ENCODE measurements around the gene KDELR1. TPM values are rescaled to one million over a fixed set of nuclear protein-coding genes. Genes with fewer than 3 reads are reported as not detected.

The KDELR1 gene
- total RNA-seq, 4 donors from 2014 or later, result 62.5 to 99.1 (median 78.6) TPM

- TF ChIP-seq, protein P1, sequence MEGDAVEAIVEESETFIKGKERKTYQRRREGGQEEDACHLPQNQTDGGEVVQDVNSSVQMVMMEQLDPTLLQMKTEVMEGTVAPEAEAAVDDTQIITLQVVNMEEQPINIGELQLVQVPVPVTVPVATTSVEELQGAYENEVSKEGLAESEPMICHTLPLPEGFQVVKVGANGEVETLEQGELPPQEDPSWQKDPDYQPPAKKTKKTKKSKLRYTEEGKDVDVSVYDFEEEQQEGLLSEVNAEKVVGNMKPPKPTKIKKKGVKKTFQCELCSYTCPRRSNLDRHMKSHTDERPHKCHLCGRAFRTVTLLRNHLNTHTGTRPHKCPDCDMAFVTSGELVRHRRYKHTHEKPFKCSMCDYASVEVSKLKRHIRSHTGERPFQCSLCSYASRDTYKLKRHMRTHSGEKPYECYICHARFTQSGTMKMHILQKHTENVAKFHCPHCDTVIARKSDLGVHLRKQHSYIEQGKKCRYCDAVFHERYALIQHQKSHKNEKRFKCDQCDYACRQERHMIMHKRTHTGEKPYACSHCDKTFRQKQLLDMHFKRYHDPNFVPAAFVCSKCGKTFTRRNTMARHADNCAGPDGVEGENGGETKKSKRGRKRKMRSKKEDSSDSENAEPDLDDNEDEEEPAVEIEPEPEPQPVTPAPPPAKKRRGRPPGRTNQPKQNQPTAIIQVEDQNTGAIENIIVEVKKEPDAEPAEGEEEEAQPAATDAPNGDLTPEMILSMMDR (IDR thresholded peaks at IDR 0.05; ENCODE audit: low read depth), result no peak
Measured at GRCh38 chr19:48364598-48365348, 26.6 kb downstream of the KDELR1 start.

DNA sequence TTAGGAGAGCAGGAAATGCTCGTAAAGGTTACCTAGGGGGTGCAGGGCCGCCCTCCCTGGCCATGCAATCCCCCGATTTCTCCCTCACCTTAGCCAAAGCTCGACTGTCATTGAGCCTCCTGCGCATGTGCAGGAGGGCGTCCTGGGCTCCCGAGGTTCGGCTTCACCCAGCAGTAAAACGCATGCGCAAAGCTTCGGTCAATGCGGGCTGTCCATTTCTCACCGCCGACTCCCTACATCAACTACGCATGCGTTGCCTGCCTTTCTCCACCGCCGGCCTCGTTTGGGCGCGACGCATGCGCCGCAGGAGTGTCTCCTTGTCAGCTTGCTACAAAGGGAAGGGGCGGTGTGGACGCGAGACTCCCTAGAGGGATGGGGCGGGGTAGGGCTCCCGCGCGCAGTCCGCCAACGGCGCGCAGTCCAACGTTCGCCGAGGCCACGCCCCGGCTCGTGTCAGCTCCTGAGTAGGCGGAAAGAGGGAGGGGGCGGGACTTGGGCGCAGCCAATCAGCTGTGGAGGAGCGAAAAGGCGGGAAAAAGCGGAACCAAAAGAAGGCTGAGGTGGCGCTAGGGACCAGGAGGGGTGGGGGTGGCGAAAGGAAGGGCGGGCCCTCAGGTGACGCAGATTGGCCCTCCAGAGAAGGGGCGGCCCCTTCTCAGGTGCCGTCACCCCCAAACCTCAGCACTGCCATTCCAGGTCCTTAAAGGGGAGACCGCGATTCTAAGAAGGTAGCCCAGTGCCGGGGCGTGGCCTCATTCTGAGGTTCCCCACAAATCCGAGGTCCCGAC, 27.3 kb downstream of the KDELR1 start, which contains the start of the genes SYNGR4 and TMEM143:
Gene SYNGR4 (plus strand): TSS at position 558 of the 788 bp plus-strand sequence. CDS start 1,476 bp downstream, outside the sequence.
Gene TMEM143 (minus strand): TSS at position 131 of the 788 bp plus-strand sequence. CDS start 20 bp downstream, at position 111.
- TF ChIP-seq, protein P1 (IDR thresholded peaks at IDR 0.05; ENCODE audit: low read depth), result no peak

GRCh38 chr19:48363500-48363809, 27.9 kb downstream of the KDELR1 start:
- TF ChIP-seq, protein P1 (IDR thresholded peaks at IDR 0.05; ENCODE audit: low read depth), result no peak

DNA sequence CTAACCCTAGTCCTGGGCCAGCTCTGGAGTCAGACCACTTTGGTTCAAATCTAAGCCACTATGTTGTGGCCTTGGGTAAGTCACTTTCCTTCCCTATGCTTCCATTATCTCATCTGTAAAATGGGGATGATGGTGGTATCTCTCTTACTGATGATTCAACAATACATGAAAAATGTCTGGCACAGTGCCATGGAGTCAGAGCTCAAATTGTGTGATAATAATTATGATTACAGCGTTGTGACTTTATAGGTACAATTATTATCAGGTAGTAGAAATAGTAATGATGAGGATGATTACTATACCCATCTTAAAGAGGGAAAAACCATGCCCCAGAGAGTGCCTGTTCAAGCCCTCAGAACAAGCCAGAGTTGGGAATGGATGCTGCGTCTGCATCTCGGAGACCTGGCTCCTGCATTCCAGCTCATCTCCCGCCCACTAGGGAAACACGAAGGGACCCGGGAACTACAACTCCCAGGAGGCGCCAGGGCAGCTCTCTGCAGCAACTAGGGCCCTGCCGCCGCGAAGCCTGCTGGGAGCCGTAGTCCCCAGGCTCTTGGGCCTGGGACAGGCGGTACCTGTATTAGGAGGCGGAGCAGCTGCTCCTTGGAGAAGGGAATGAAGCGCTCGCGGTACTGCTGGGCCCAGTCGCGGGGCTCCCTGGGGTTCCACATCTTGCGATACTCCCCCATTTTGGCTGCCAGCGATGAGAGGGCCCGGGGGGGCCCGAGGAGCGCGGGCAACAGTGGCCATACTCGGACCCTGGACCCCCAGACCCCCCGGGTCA, 28.4 kb downstream of the KDELR1 start:
- TF ChIP-seq, protein P1 (IDR thresholded peaks at IDR 0.05; ENCODE audit: low read depth), result no peak

DNA sequence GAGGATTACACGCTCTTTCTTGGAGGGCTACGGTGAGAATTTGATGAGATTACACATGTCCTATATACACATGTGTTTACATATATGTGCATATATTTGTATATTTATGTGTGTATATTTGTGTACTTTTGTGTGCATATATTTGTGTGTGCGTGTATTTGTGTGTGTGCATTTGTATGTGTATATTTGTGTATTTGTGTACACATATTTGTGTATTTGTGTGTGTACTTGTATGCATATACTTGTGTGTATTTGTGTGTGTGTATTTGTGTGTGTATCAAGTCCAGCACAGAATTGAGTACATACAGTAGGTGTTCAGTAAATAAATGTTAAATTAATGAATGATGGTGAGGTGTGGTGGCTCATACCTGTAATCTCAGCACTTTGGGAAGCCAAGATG, 29.4 kb downstream of the KDELR1 start:
- TF ChIP-seq, protein P1 (IDR thresholded peaks at IDR 0.05; ENCODE audit: low read depth), result no peak

DNA sequence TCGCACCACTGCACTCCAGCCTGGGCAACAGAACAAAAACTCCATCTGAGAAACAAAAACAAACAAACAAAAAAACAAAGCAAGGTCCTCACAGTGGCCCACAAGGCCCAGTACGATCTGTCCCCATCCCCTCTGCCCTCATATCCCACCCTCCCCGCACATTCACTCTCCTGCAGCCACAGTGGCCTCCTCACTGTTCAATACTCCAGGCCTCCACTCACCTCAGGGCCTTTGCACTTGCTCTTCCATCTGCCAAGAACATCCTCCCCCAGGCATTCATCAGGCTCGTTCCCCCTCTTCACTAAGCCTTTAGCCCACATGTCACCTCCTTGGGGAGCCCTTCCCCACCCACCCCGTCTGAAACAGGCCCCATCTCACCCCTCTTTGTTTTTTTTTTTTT, 32.2 kb downstream of the KDELR1 start:
- TF ChIP-seq, protein P1 (IDR thresholded peaks at IDR 0.05; ENCODE audit: low read depth), result no peak

Measured in subcutaneous adipose tissue (tissue), 4 donors.